Vagina (tissue), 2 donors: ENCODE measurements around the gene ADAM33. TPM values are rescaled to one million over a fixed set of nuclear protein-coding genes. Genes with fewer than 3 reads are reported as not detected.

Source experiments
- DNase-seq, 2 donors: peaks; one replicate each; pipeline ENCODE4 v3.0.0-alpha.2; 2017; ENCODE audit errors: extremely low spot score in 2 of 2
- H3K27ac ChIP-seq: fragments of 200-600 bp; sonication (generic); one replicate; pipeline ENCODE4 v1.5.1; 2019
- H3K27me3 ChIP-seq: fragments of 200-600 bp; sonication (generic); one replicate; pipeline ENCODE4 v1.5.1; 2019
- H3K36me3 ChIP-seq, 2 donors: fragments of 200-600 bp; sonication (generic); one replicate each; pipeline ENCODE4 v1.5.1; 2017 to 2019
- H3K4me1 ChIP-seq: fragments of 200-600 bp; sonication (generic); one replicate; pipeline ENCODE4 v1.5.1; 2019
- H3K4me3 ChIP-seq, 2 donors: fragments of 200-600 bp; sonication (generic); 1 replicate in 1 of 2; 2 replicates in 1 of 2; pipeline ENCODE4 v1.5.1; 2016 to 2019
- H3K9me3 ChIP-seq: fragments of 200-600 bp; sonication (generic); one replicate; pipeline ENCODE4 v1.5.1; 2019
- CTCF ChIP-seq, 3 experiments: fragments of 450-650 bp in 2 of 3; fragments of 200-600 bp in 1 of 3; sonication (generic) in 1 of 3; IDR thresholded peaks; one replicate each; pipeline ENCODE4 v1.5.1; 2017 to 2019; ENCODE audit warnings: antibody characterized with exemption in 3 of 3, mild to moderate bottlenecking in 2 of 3, moderate library complexity in 2 of 3
- POLR2A ChIP-seq, 2 donors: fragments of 450-650 bp; IDR thresholded peaks; one replicate each; pipeline ENCODE4 v1.6.1; 2017; ENCODE audit warnings: antibody characterized with exemption in 2 of 2, mild to moderate bottlenecking in 2 of 2, moderate library complexity in 2 of 2
- POLR2AphosphoS5 ChIP-seq, 2 donors: sonication (generic); formaldehyde crosslinking; IDR thresholded peaks; one replicate each; pipeline ENCODE4 v1.9.0; 2017; ENCODE audit warnings: antibody characterized with exemption in 2 of 2, mild to moderate bottlenecking in 2 of 2, low read depth in 1 of 2; ENCODE audit not compliant: insufficient read depth in 1 of 2
- intact Hi-C: fragments of 100-400 bp; cut with DNase I; formaldehyde crosslinking; loops from one replicate; pipeline ENCODE4 v1.15.1; 2023
- total RNA-seq: library from RNA; depleted of rRNA; stranded (reverse); fragments of >200 nt; gene quantifications from one replicate; pipeline ENCODE4 v1.2.3, GENCODE V29; 2016

The ADAM33 gene
- total RNA-seq, 1 donor from 2014 or later, result 119 TPM

- TF ChIP-seq POLR2AphosphoS5 (IDR thresholded peaks at IDR 0.05; ENCODE audit: insufficient read depth in 1 of 2, low read depth in 1 of 2), result no peak
- no peak for TF ChIP-seq CTCF (IDR thresholded peaks at IDR 0.05)
- no peak for TF ChIP-seq POLR2A (IDR thresholded peaks at IDR 0.05)
- no peaks in the 10 kb centered on the region for H3K27me3 ChIP-seq
- DNase-seq, result no peak
- intact Hi-C loops, result no loop called here
- no peak overlapping the region for H3K27ac ChIP-seq
- H3K36me3 ChIP-seq, result peaks cover 4 to 7% of the 10 kb centered on the region in 2 donors
- H3K4me1 ChIP-seq, result no peaks in the 10 kb centered on the region
- H3K9me3 ChIP-seq, result no peaks in the 10 kb centered on the region
- no peak overlapping the region for H3K4me3 ChIP-seq
Observed at GRCh38 chr20:3640259-3640658, 41.6 kb downstream of the ADAM33 start.

GRCh38 chr20:3635346-3635745 is 46.5 kb downstream of the ADAM33 start:
- H3K27ac ChIP-seq, result no peak overlapping the region
- no peak for DNase-seq
- no peaks in the 10 kb centered on the region for H3K9me3 ChIP-seq
- intact Hi-C loops, result no loop called here
- H3K4me1 ChIP-seq, result no peaks in the 10 kb centered on the region
- peaks cover 0 to 4% of the 10 kb centered on the region in 2 donors for H3K36me3 ChIP-seq
- no peak overlapping the region for H3K4me3 ChIP-seq
- TF ChIP-seq CTCF (IDR thresholded peaks at IDR 0.05) (no peak), POLR2A (IDR thresholded peaks at IDR 0.05) (no peak), POLR2AphosphoS5 (IDR thresholded peaks at IDR 0.05; ENCODE audit: insufficient read depth in 1 of 2, low read depth in 1 of 2) (no peak)
- H3K27me3 ChIP-seq, result no peaks in the 10 kb centered on the region

GRCh38 chr20:3633913-3634478 is 47.8 kb downstream of the ADAM33 start:
- Histone ChIP-seq H3K27me3 (no peaks in the 10 kb centered on the region), H3K4me3 (no peak overlapping the region), H3K27ac (no peak overlapping the region), H3K36me3 (peaks cover 0 to 4% of the 10 kb centered on the region in 2 donors), H3K9me3 (no peaks in the 10 kb centered on the region), H3K4me1 (no peaks in the 10 kb centered on the region)
- intact Hi-C loops, result no loop called here
- TF ChIP-seq POLR2AphosphoS5 (IDR thresholded peaks at IDR 0.05; ENCODE audit: insufficient read depth in 1 of 2, low read depth in 1 of 2) (no peak), CTCF (IDR thresholded peaks at IDR 0.05) (no peak), POLR2A (IDR thresholded peaks at IDR 0.05) (no peak)
- DNase-seq, result no peak

GRCh38 chr20:3632311-3633004 is 49.4 kb downstream of the ADAM33 start:
- no peak for DNase-seq
- intact Hi-C loops, result no loop called here
- Histone ChIP-seq H3K36me3 (no peaks in the 10 kb centered on the region), H3K9me3 (no peaks in the 10 kb centered on the region), H3K4me3 (no peak overlapping the region), H3K4me1 (no peaks in the 10 kb centered on the region), H3K27ac (no peak overlapping the region), H3K27me3 (no peaks in the 10 kb centered on the region)
- TF ChIP-seq POLR2AphosphoS5 (IDR thresholded peaks at IDR 0.05; ENCODE audit: insufficient read depth in 1 of 2, low read depth in 1 of 2) (no peak), CTCF (IDR thresholded peaks at IDR 0.05) (no peak), POLR2A (IDR thresholded peaks at IDR 0.05) (no peak)

GRCh38 chr20:3631534-3631933 is 50.3 kb downstream of the ADAM33 start:
- DNase-seq, result no peak
- H3K36me3 ChIP-seq, result no peaks in the 10 kb centered on the region
- intact Hi-C loops, result no loop called here
- H3K27me3 ChIP-seq, result no peaks in the 10 kb centered on the region
- no peak overlapping the region for H3K27ac ChIP-seq
- TF ChIP-seq POLR2A (IDR thresholded peaks at IDR 0.05), result no peak
- TF ChIP-seq POLR2AphosphoS5 (IDR thresholded peaks at IDR 0.05; ENCODE audit: insufficient read depth in 1 of 2, low read depth in 1 of 2), result no peak
- no peak for TF ChIP-seq CTCF (IDR thresholded peaks at IDR 0.05)
- H3K4me1 ChIP-seq, result no peaks in the 10 kb centered on the region
- no peak overlapping the region for H3K4me3 ChIP-seq
- no peaks in the 10 kb centered on the region for H3K9me3 ChIP-seq
